Neural cell (in vitro differentiated cells): ENCODE results near the gene AASDH. TPM values are rescaled to one million over a fixed set of nuclear protein-coding genes. Genes with fewer than 3 reads are reported as not detected.

ENCODE experiments used
- H2AFZ ChIP-seq: fragments of 200-600, 300-800 bp; sonication (generic), shearing (Covaris generic); 2 replicates; pipeline ENCODE4 v1.6.0; 2014; ENCODE audit warnings: low read depth, mild to moderate bottlenecking, antibody characterized with exemption, low read length, moderate library complexity
- H3F3A ChIP-seq: fragments of 200-600 bp; shearing (Covaris generic); 2 replicates; pipeline ENCODE4 v1.6.1; 2016; ENCODE audit warnings: mild to moderate bottlenecking, moderate library complexity, mixed read lengths, antibody characterized with exemption, low read length; ENCODE audit not compliant: insufficient read depth, poor library complexity, severe bottlenecking
- H3K27ac ChIP-seq: fragments of 200-600, 300-800 bp; sonication (generic), shearing (Covaris generic); 2 replicates; pipeline ENCODE4 v1.5.1; 2014; ENCODE audit warnings: mild to moderate bottlenecking, low read length, moderate library complexity
- H3K27me3 ChIP-seq: fragments of 300-800, 200-600 bp; sonication (generic), shearing (Covaris generic); 2 replicates; pipeline ENCODE4 v1.6.0; 2014; ENCODE audit warnings: mild to moderate bottlenecking, low read depth, low read length, moderate library complexity; ENCODE audit not compliant: insufficient read depth
- H3K36me3 ChIP-seq: fragments of 300-800, 200-600 bp; sonication (generic), shearing (Covaris generic); 2 replicates; pipeline ENCODE4 v1.5.1; 2014; ENCODE audit warnings: mild to moderate bottlenecking, antibody characterized with exemption, low read length, moderate library complexity; ENCODE audit not compliant: insufficient read depth
- H3K4me2 ChIP-seq: fragments of 300-800, 200-600 bp; sonication (generic), shearing (Covaris generic); 2 replicates; pipeline ENCODE4 v1.6.0; 2014; ENCODE audit warnings: mild to moderate bottlenecking, low read length
- H3K4me3 ChIP-seq: fragments of 300-800, 200-600 bp; sonication (generic), shearing (Covaris generic); 2 replicates; pipeline ENCODE4 v1.5.1; 2014; ENCODE audit warnings: mild to moderate bottlenecking, low read length, moderate library complexity
- H3K79me2 ChIP-seq: fragments of 200-600 bp; shearing (Covaris generic); replicated peaks from 2 replicates; pipeline ENCODE4 v1.6.0; 2014; ENCODE audit warnings: mild to moderate bottlenecking, low read length, moderate library complexity; ENCODE audit not compliant: insufficient read depth
- H3K9ac ChIP-seq: fragments of 300-800, 200-600 bp; sonication (generic), shearing (Covaris generic); 2 replicates; pipeline ENCODE4 v1.6.1; 2016; ENCODE audit warnings: mild to moderate bottlenecking, low read length, mixed read lengths
- H3K9me2 ChIP-seq: fragments of 200-600 bp; shearing (Covaris generic); 2 replicates; pipeline ENCODE4 v1.6.1; 2016; ENCODE audit warnings: mild to moderate bottlenecking, low read length, mixed read lengths; ENCODE audit not compliant: insufficient read depth
- H3K9me3 ChIP-seq: fragments of 200-600, 300-800 bp; sonication (generic), shearing (Covaris generic); 2 replicates; pipeline ENCODE4 v1.6.1; 2016; ENCODE audit warnings: mild to moderate bottlenecking, mixed run types, low read length, moderate library complexity, mixed read lengths
- H4K20me1 ChIP-seq: fragments of 200-600 bp; shearing (Covaris generic); 2 replicates; pipeline ENCODE4 v1.6.1; 2016; ENCODE audit warnings: mild to moderate bottlenecking, mixed run types; ENCODE audit not compliant: insufficient read depth
- EP300 ChIP-seq: fragments of 450-650 bp; conservative IDR thresholded peaks from 2 replicates; pipeline ENCODE4 v1.6.1; 2014; ENCODE audit warnings: antibody characterized with exemption, mild to moderate bottlenecking, moderate library complexity; ENCODE audit not compliant: poor library complexity, severe bottlenecking
- EZH2 ChIP-seq: fragments of 200-600, 300-800 bp; shearing (Covaris generic), sonication (generic); IDR thresholded peaks from 2 replicates; pipeline ENCODE4 v1.6.1; 2014; ENCODE audit warnings: antibody characterized with exemption, low read length, borderline replicate concordance, mild to moderate bottlenecking; ENCODE audit not compliant: insufficient read depth, poor library complexity, severe bottlenecking
- MXI1 ChIP-seq: fragments of 450-650 bp; conservative IDR thresholded peaks from 2 replicates; pipeline ENCODE4 v1.6.1; 2014; ENCODE audit warnings: antibody characterized with exemption, mild to moderate bottlenecking; ENCODE audit not compliant: poor library complexity, severe bottlenecking
- POLR2AphosphoS5 ChIP-seq: IDR thresholded peaks from 2 replicates; pipeline ENCODE4 v1.6.1; 2012
- RAD21 ChIP-seq: fragments of 450-650 bp; conservative IDR thresholded peaks from 2 replicates; pipeline ENCODE4 v1.6.1; 2014; ENCODE audit warnings: antibody characterized with exemption, mild to moderate bottlenecking, moderate library complexity
- REST ChIP-seq: IDR thresholded peaks from 2 replicates; pipeline ENCODE4 v1.6.1; 2012; ENCODE audit warnings: borderline replicate concordance
- SMC3 ChIP-seq: fragments of 450-650 bp; conservative IDR thresholded peaks from 2 replicates; pipeline ENCODE4 v1.6.1; 2014; ENCODE audit warnings: antibody characterized with exemption, mild to moderate bottlenecking, moderate library complexity; ENCODE audit not compliant: poor library complexity
- TAF1 ChIP-seq: IDR thresholded peaks from 2 replicates; pipeline ENCODE4 v1.6.1; 2012; ENCODE audit warnings: low read depth
- polyA plus RNA-seq: library from polyadenylated mRNA; depleted of rRNA; stranded (reverse); fragments of >200 nt; gene quantifications from 2 replicates; pipeline ENCODE4 v1.2.3, GENCODE V29; 2014
- TF ChIP-seq, protein P1 (sequence below): fragments of 450-650 bp; IDR thresholded peaks from 2 replicates; pipeline ENCODE4 v1.5.1; 2014; ENCODE audit warnings: antibody characterized with exemption, mild to moderate bottlenecking, moderate library complexity; ENCODE audit not compliant: poor library complexity, severe bottlenecking

AASDH gene
- polyA plus RNA-seq, 1 donor from 2014 or later: 21.8 TPM

GRCh38 chr4:56324011-56324610 lies 63.2 kb downstream of the AASDH start:
- H3K27ac ChIP-seq: no peak overlapping the region
- H3K36me3 ChIP-seq: peaks cover 12% of the 10 kb centered on the region
- TF ChIP-seq, protein P1, sequence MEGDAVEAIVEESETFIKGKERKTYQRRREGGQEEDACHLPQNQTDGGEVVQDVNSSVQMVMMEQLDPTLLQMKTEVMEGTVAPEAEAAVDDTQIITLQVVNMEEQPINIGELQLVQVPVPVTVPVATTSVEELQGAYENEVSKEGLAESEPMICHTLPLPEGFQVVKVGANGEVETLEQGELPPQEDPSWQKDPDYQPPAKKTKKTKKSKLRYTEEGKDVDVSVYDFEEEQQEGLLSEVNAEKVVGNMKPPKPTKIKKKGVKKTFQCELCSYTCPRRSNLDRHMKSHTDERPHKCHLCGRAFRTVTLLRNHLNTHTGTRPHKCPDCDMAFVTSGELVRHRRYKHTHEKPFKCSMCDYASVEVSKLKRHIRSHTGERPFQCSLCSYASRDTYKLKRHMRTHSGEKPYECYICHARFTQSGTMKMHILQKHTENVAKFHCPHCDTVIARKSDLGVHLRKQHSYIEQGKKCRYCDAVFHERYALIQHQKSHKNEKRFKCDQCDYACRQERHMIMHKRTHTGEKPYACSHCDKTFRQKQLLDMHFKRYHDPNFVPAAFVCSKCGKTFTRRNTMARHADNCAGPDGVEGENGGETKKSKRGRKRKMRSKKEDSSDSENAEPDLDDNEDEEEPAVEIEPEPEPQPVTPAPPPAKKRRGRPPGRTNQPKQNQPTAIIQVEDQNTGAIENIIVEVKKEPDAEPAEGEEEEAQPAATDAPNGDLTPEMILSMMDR: no peak
- TF ChIP-seq EZH2 (no peak), SMC3 (no peak), POLR2AphosphoS5 (no peak), MXI1 (no peak), TAF1 (no peak), EP300 (no peak), REST (no peak), RAD21 (no peak)

GRCh38 chr4:56323327-56323726 lies 64.0 kb downstream of the AASDH start:
- TF ChIP-seq REST (no peak), POLR2AphosphoS5 (no peak), RAD21 (no peak), EZH2 (no peak), TAF1 (no peak), MXI1 (no peak), EP300 (no peak), SMC3 (no peak)
- TF ChIP-seq, protein P1: no peak
- no peak overlapping the region for H2AFZ ChIP-seq
- H3K9me3 ChIP-seq: no peaks in the 10 kb centered on the region
- H3K9ac ChIP-seq: no peak overlapping the region
- no peak overlapping the region for H3K27ac ChIP-seq
- no peak overlapping the region for H3K4me3 ChIP-seq
- no peaks in the 10 kb centered on the region for H3K79me2 ChIP-seq
- H3K9me2 ChIP-seq: no peaks in the 10 kb centered on the region
- H3K36me3 ChIP-seq: peaks cover 12% of the 10 kb centered on the region
- no peaks in the 10 kb centered on the region for H3F3A ChIP-seq
- no peaks in the 10 kb centered on the region for H3K27me3 ChIP-seq
- H3K4me2 ChIP-seq: no peak overlapping the region
- no peaks in the 10 kb centered on the region for H4K20me1 ChIP-seq

More at GRCh38 chr4:56324011-56324610, 63.2 kb downstream of the AASDH start:
- Histone ChIP-seq H3K79me2 (no peaks in the 10 kb centered on the region), H2AFZ (no peak overlapping the region), H3K9me2 (no peaks in the 10 kb centered on the region), H3K9me3 (no peaks in the 10 kb centered on the region), H3K4me3 (no peak overlapping the region), H3K9ac (no peak overlapping the region), H3K4me2 (no peak overlapping the region), H4K20me1 (no peaks in the 10 kb centered on the region), H3F3A (no peaks in the 10 kb centered on the region), H3K27me3 (no peaks in the 10 kb centered on the region)
